Activated B cell treated with CpG ODN at 0.5 μM for 24 hours (primary cell): Measurements from ENCODE around the gene KLF13. TPM values are rescaled to one million over a fixed set of nuclear protein-coding genes. Genes with fewer than 3 reads are reported as not detected.

Experiments
- ATAC-seq: fragments of 200-7000 bp; cut with Tn5 transposase; one replicate; pipeline ENCODE4 v1.10.0; 2021; ENCODE audit warnings: low read depth, mild to moderate bottlenecking, moderate library complexity
- CTCF ChIA-PET: fragments of 350-600 bp; sonication (Branson Sonifier 250); formaldehyde crosslinking; loops from one replicate; lab custom pipeline; 2021; ENCODE audit warnings: antibody characterized with exemption; lab: Charles Lee
- POLR2A ChIA-PET: fragments of 350-600 bp; sonication (Branson Sonifier 250); formaldehyde crosslinking; loops from one replicate; lab custom pipeline; 2021; ENCODE audit warnings: antibody characterized with exemption; lab: Charles Lee
- DNase-seq: peaks from one replicate; pipeline ENCODE4 v3.0.0; 2022
- H3K27ac Mint-ChIP-seq: one replicate; pipeline ENCODE4 v1.8.0; 2020; ENCODE audit warnings: mixed read lengths
- H3K27me3 Mint-ChIP-seq: one replicate; pipeline ENCODE4 v1.8.0; 2021; ENCODE audit warnings: mixed read lengths
- H3K36me3 Mint-ChIP-seq: one replicate; pipeline ENCODE4 v1.8.0; 2021; ENCODE audit warnings: low read depth, mixed read lengths
- H3K4me1 Mint-ChIP-seq: one replicate; pipeline ENCODE4 v1.8.0; 2021; ENCODE audit warnings: mixed read lengths
- H3K4me3 Mint-ChIP-seq: one replicate; pipeline ENCODE4 v1.8.0; 2020; ENCODE audit warnings: mild to moderate bottlenecking, mixed read lengths
- H3K9me3 Mint-ChIP-seq: one replicate; pipeline ENCODE4 v1.8.0; 2020; ENCODE audit warnings: mixed read lengths
- intact Hi-C: fragments of 100-400 bp; cut with micrococcal nuclease; formaldehyde crosslinking; loops from one replicate; pipeline ENCODE4 v1.15.1; 2024
- total RNA-seq: library from RNA; stranded (reverse); gene quantifications from 2 replicates; pipeline ENCODE4 v1.2.3, GENCODE V29; 2022
- TF ChIP-seq, protein P1 (sequence below): fragments of 200-600 bp; IDR thresholded peaks from one replicate; pipeline ENCODE4 v1.8.0; 2022; ENCODE audit warnings: antibody characterized with exemption, mild to moderate bottlenecking

KLF13 gene
- total RNA-seq, 1 donor from 2014 or later: 178 TPM

DNA sequence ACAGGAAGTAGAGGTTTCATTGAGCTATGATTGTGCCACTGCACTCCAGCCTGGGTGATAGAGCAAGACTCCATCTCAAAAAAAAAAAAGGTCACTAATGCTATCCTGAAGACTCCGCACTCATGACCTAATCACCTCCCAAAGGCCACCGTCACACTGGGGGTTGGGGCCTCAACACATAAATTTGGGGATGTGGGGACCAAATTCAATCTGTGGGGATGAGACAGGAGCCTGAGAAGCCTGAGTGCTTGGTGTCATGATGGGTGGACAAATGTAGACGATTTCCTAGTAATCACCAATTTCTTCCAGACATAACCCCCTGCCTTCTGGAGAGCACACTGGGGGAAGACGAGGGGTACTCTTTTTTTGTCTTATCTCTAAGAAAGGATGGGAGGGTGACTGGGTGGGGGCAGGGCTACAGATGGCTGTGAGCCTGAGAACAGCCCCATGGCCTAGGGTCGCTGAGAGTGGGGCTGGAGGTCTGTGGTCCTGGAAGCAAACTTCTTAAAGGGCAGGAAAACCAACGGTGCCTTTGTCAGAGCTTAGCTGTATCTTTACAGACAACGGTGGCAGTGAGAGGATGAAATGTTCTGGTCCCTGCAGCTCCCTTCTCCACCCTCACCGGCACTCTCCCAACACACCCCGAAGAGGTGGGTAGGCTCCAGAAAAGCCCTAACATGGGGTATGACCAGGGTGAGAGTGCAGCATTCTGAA is 16.6 kb upstream of the KLF13 start:
- TF ChIP-seq, protein P1, sequence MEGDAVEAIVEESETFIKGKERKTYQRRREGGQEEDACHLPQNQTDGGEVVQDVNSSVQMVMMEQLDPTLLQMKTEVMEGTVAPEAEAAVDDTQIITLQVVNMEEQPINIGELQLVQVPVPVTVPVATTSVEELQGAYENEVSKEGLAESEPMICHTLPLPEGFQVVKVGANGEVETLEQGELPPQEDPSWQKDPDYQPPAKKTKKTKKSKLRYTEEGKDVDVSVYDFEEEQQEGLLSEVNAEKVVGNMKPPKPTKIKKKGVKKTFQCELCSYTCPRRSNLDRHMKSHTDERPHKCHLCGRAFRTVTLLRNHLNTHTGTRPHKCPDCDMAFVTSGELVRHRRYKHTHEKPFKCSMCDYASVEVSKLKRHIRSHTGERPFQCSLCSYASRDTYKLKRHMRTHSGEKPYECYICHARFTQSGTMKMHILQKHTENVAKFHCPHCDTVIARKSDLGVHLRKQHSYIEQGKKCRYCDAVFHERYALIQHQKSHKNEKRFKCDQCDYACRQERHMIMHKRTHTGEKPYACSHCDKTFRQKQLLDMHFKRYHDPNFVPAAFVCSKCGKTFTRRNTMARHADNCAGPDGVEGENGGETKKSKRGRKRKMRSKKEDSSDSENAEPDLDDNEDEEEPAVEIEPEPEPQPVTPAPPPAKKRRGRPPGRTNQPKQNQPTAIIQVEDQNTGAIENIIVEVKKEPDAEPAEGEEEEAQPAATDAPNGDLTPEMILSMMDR: no peak
- ChIA-PET CTCF (no interaction called here), POLR2A (interaction anchor here (1.5 to 1.6 kb wide), 2 partner anchors 14 to 15 kb away, joined by 4 to 8 read pairs; no protein-coding TSS in a partner anchor)
- Mint-ChIP-seq H3K4me3 (no peak overlapping the region), H3K27ac (no peak overlapping the region), H3K27me3 (peaks cover 3% of the 10 kb centered on the region), H3K36me3 (no peaks in the 10 kb centered on the region), H3K4me1 (peaks cover 23% of the 10 kb centered on the region), H3K9me3 (no peaks in the 10 kb centered on the region)
- ATAC-seq: no peak
- no peak for DNase-seq
- intact Hi-C loops: no loop called here

DNA sequence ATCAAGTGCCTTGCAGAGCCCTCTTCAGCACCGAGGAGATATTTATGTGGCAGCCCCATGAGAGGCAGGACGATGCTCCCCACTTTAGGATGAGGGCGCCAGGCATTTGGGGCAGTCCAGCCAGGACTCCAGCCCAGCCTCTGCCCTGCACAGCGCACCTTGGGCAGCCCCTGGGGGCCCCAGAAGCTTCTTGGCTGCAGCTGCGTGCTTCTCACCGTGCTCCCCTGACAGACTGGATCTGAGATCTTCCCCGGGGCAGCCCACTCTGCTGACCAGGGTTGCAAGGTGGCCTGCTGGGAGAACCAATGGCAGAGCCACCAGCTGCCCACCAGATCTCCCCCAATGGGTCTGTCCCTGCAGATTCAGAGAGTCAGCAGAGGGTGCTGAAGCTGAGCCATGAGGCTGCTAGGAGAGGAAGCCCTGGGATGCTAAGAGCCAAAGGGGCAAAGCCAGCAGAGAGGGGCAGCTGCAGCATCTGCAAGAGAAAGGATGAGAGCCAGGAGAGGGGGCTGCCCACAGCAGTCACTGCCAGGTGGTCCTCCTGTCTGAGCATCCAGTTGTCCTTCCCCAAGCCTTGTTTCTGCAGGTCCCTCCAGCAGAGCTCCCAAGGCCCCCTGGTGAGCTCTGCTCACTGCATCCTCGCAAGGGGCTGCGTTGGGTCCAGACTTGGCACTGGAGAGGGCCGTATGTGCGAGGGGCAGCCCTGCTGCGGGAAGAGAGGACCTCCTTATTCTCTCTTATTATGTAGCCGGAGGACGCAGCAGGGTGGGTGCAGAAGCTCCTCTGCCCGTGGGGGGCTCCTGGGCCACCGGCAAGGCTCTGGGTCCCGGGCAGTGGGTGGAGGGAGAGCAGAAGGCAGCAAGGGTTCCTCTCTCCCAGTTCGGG is 14.7 kb upstream of the KLF13 start:
- Mint-ChIP-seq H3K4me3 (no peak overlapping the region), H3K9me3 (no peaks in the 10 kb centered on the region), H3K4me1 (peaks cover 20% of the 10 kb centered on the region), H3K36me3 (no peaks in the 10 kb centered on the region), H3K27me3 (peaks cover 3% of the 10 kb centered on the region), H3K27ac (no peak overlapping the region)
- intact Hi-C loops: no loop called here
- POLR2A ChIA-PET: interaction anchor here (0.6 to 1.7 kb wide), 7 partner anchors 11 to 53 kb away, joined by 3 to 8 read pairs (median 4); partner anchors contain the start of gene KLF13
- DNase-seq (peak; percentile 12), ATAC-seq (no peak)
- TF ChIP-seq, protein P1: no peak
- CTCF ChIA-PET: no interaction called here

DNA sequence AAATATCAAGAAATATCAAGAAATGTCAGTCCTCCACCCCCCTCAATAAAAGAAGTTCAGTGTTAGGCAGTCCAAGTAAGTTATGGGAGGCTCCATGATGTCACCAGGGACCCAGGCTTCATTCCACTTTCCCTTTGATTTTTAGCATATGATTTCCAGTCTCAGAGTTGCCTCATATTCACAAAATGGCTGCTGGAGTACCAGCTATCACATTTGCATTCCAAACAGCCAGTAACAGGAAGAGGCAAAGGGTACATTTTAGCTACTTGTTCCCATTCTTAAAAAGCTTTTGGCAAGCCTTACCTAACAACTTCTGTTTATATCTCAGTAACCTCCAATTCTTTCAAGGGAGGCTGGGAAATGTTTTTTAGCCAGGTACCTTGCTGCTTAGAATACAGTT is 13.4 kb upstream of the KLF13 start:
- peaks cover 9% of the 10 kb centered on the region for H3K4me1 Mint-ChIP-seq

DNA sequence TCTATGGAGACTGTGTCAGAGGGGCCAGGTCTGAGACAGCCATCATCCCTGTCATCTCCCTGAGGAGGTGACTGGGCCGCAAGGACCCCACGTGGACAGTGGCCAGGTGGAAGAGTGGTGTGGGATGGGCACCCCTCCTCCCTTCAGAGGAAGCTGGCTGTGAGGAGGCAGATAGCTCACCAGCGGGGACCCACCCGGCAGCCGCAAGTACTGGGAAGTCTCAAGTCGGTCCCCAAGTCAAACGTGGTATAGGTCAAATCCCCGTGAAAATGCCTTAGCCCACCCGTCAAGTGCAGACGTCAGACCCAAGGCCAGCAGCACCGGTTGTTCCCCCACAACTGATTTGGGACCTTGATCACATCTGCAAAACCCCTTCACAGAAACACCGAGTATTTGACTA is 12.3 kb upstream of the KLF13 start:
- peaks cover 3% of the 10 kb centered on the region for H3K4me1 Mint-ChIP-seq
- POLR2A ChIA-PET: no interaction called here
- H3K27me3 Mint-ChIP-seq: peaks cover 2% of the 10 kb centered on the region
- intact Hi-C loops: no loop called here
- TF ChIP-seq, protein P1: no peak
- ATAC-seq (no peak), DNase-seq (no peak)
- no peaks in the 10 kb centered on the region for H3K36me3 Mint-ChIP-seq
- no peaks in the 10 kb centered on the region for H3K9me3 Mint-ChIP-seq
- CTCF ChIA-PET: no interaction called here
- no peak overlapping the region for H3K27ac Mint-ChIP-seq
- no peak overlapping the region for H3K4me3 Mint-ChIP-seq

More for the DNA sequence above, 13.4 kb upstream of the KLF13 start:
- Mint-ChIP-seq H3K9me3 (no peaks in the 10 kb centered on the region), H3K27ac (no peak overlapping the region), H3K27me3 (peaks cover 3% of the 10 kb centered on the region), H3K36me3 (no peaks in the 10 kb centered on the region), H3K4me3 (no peak overlapping the region)
- ChIA-PET POLR2A (interaction anchor here (1.1 kb wide), 1 partner anchor 45 kb away, joined by 7 read pairs; no protein-coding TSS in a partner anchor), CTCF (no interaction called here)
- intact Hi-C loops: no loop called here
- ATAC-seq (no peak), DNase-seq (no peak)
- TF ChIP-seq, protein P1: no peak
